HPDE6-E6E7 (cell line): ENCODE results near the gene MRPL38.
"Not testable (repeated sequence)": the region's sequence is repeated elsewhere in the genome, so short reads cannot be mapped to it uniquely, and the experiment has no call there.

Source experiments
- DNase-seq: peaks from one replicate; pipeline ENCODE4 v3.0.0; 2011; ENCODE audit warnings: missing footprints; ENCODE audit errors: extremely low spot score

MRPL38 gene

DNA sequence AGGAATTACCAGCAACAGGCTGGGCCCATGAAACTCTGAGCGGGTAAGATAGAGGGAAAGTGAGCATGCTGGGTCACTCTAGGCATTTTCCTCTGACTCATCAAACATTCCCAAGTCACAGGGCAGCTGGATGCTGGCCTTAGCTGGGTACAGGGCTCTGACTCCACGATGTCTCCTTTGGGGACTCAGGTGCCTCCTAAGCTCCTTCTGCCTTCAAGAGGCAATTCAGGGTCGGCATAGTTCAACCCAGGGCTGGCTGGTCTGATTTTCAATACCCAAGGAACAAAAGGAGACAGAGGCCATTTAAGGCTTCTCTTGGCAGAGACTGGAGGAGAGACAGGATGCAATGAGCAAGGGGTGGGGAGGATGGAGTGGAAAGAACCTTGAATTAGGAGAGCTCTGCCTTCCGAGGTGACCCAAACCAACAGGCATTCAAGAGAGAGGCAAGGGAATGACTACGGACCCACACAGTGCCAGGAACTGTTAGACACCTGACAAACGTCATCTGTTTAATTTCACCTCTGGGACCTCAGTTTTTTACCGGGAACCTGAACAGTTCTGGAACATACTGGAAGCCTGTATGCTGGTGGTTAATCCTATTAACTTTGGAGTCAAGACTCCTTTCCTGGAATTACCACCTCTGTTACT, 50.5 kb downstream of the MRPL38 start:
- DNase-seq: peak; percentile 54

DNA sequence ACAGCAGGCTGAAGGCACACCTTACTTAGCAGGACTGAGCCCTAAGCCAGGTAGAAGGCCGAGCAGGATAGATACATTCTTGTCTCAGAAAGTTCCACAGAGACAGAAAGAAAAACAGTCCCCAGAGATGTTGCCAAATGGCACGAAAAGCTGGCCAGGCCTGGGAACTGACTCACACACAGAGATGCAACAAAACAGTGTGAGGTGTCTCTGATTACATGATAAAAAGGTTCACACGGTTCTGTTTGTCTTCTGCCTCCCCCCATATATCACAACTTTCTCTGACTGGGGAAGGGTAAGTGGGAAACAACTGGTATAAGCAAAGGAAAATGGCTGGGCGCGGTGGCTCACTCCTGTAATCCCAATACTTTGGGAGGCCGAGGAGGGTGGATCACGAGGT, 51.3 kb downstream of the MRPL38 start:
- DNase-seq: no peak

DNA sequence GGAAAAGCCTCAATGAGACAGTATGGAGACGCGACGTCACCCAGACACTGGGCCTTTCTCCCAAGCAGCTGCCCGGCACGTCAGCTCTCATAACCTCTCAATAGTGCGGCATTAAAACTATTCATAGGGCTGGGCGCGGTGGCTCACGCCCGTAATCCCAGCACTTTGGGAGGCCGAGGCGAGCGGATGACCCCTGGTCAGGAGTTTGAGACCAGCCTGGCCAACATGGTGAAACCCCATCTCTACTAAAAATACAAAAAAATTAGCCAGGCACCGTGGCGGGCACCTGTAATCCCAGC, 53.0 kb downstream of the MRPL38 start:
- not testable (repeated sequence) for DNase-seq

DNA sequence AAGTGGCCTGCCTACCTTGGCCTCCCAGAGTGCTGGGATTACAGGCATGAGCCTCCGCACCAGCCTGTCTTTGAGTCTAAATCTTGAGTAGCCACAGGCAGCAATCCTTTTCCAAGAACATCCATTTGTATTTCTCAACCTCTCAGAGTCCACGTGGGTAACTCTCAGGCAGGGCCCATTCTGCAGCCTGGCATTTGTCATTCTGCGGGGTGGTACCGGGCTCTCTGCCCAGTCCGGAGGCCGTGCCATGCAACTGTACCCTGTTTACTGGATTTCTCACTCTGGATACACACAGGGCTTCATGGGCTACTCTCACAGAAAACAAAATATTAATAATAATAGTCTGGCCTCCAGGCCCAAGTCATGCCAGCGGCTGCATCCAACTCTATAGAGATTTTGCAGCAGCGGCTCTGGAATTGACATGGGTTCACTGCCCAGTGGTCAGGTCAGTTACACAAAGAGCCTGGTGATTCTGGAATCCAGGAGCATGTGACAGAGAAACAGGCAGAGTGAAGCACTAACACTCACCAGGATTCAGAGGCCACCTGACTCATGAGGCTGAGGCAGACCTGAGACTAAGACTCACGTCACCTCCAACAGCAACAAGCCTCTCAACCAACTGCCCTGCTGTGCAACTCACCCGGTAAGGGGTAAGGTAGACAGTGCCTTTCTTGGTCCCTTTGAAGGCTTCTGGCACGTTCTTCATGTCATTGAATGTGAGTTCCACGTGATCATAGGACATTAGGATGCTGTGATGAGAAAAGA, 53.6 kb downstream of the MRPL38 start:
- no peak for DNase-seq

DNA sequence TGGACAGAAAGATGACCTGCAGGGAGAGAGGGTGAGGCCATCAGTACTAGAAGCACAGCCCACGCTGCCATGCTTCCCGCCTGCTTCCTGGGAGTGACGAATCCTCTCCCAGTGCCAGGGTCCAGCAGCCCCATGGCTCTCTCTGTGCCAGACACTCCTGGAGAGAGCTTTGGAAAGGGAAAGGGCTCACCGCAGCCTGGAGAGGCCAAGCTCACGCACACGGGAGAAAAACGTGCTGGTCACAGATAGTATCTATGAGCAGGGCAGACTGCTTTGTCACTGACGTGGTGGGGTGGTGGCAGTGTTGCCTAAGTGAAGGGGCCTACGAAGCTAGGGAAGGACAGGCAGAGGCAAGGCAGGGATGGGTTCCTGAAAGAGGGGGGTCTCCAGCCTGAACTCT, 55.0 kb downstream of the MRPL38 start:
- no peak for DNase-seq

DNA sequence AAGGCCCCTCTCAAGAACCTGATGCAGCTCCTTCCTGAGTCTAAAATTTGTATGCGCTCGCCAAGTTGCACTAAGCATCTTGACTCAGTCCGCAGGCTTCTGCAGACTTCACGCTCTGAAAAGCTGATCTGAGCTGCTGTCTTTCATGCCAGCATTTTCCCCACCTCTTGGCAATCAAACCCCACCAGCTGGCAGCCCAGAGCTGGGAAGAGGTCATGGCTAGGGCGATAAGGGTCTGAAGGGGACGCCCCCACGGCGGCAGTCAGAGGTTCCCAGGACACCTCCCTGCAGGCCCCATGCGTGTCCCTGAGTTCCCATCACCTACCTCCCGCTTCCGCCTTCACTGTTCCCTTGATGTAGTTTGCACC, 55.4 kb downstream of the MRPL38 start:
- DNase-seq: no peak
